CD14-positive monocyte (primary cell): Measurements from ENCODE around the gene SEPHS1. TPM values are rescaled to one million over a fixed set of nuclear protein-coding genes. Genes with fewer than 3 reads are reported as not detected.

Experiments used
- DNase-seq, 3 donors: peaks; one replicate each; pipeline ENCODE4 v3.0.0-alpha.2; 2011 to 2022
- H2AFZ ChIP-seq: 2 replicates; pipeline ENCODE4 v1.6.0; 2012; ENCODE audit warnings: mild to moderate bottlenecking, low read depth, low read length, inconsistent platforms; ENCODE audit not compliant: insufficient read depth, poor library complexity, severe bottlenecking
- H3K27ac ChIP-seq, 2 donors: 1 replicate in 1 of 2; 2 replicates in 1 of 2; pipeline ENCODE4 v1.5.1; 2012 to 2013; ENCODE audit warnings: low read length in 2 of 2, control low read depth in 1 of 2, inconsistent platforms in 1 of 2, low read depth in 1 of 2, mild to moderate bottlenecking in 1 of 2
- H3K27me3 ChIP-seq, 2 donors: one replicate each; pipeline versions ENCODE4 v1.6.0 to v1.6.1; 2011 to 2013; ENCODE audit warnings: low read length in 2 of 2; ENCODE audit not compliant: control insufficient read depth in 2 of 2, insufficient read depth in 2 of 2
- H3K36me3 ChIP-seq, 2 donors: replicated peaks in 1 of 2; 1 replicate in 1 of 2; 2 replicates in 1 of 2; pipeline versions ENCODE4 v1.5.1 to v1.6.1; 2012 to 2013; ENCODE audit warnings: low read length in 2 of 2, control low read depth in 1 of 2, inconsistent platforms in 1 of 2, mild to moderate bottlenecking in 1 of 2; ENCODE audit not compliant: insufficient read depth in 2 of 2, control insufficient read depth in 1 of 2
- H3K4me1 ChIP-seq, 2 donors: 1 replicate in 1 of 2; 2 replicates in 1 of 2; pipeline versions ENCODE4 v1.5.1 to v1.6.1; 2012 to 2013; ENCODE audit warnings: low read length in 2 of 2, control low read depth in 1 of 2, inconsistent platforms in 1 of 2, mild to moderate bottlenecking in 1 of 2, moderate library complexity in 1 of 2; ENCODE audit not compliant: insufficient read depth in 2 of 2, control insufficient read depth in 1 of 2
- H3K4me2 ChIP-seq: replicated peaks from 2 replicates; pipeline ENCODE3; 2012; ENCODE audit warnings: low read length, moderate library complexity, mild to moderate bottlenecking; ENCODE audit not compliant: poor library complexity, severe bottlenecking; ENCODE audit errors: extremely low read depth
- H3K4me3 ChIP-seq, 3 experiments: fragments of 200-600 bp in 1 of 3; sonication (generic) in 1 of 3; replicated peaks in 1 of 3; 1 replicate in 2 of 3; 2 replicates in 1 of 3; pipeline ENCODE4 v1.5.1; 2011 to 2013; ENCODE audit warnings: low read length in 3 of 3, mild to moderate bottlenecking in 3 of 3, control low read depth in 2 of 3, low read depth in 2 of 3, inconsistent platforms in 1 of 3, moderate library complexity in 1 of 3
- H3K79me2 ChIP-seq: 2 replicates; pipeline ENCODE4 v1.6.0; 2012; ENCODE audit warnings: mild to moderate bottlenecking, control low read depth, inconsistent platforms, low read length, moderate library complexity; ENCODE audit not compliant: insufficient read depth
- H3K9ac ChIP-seq: 2 replicates; pipeline ENCODE4 v1.6.0; 2017; ENCODE audit warnings: low read length, mild to moderate bottlenecking; ENCODE audit not compliant: insufficient read depth, poor library complexity, severe bottlenecking
- H3K9me3 ChIP-seq, 2 donors: replicated peaks in 1 of 2; 1 replicate in 1 of 2; 2 replicates in 1 of 2; pipeline versions ENCODE4 v1.5.1 to v1.6.1; 2012 to 2013; ENCODE audit warnings: low read length in 2 of 2, control low read depth in 1 of 2; ENCODE audit not compliant: control insufficient read depth in 1 of 2, insufficient read depth in 1 of 2
- H4K20me1 ChIP-seq: 2 replicates; pipeline ENCODE4 v1.6.0; 2012; ENCODE audit warnings: mild to moderate bottlenecking, low read length, control low read depth, moderate library complexity; ENCODE audit not compliant: insufficient read depth
- H3K27ac Mint-ChIP-seq, 7 donors: one replicate each; pipeline ENCODE4 v1.8.0; 2020; ENCODE audit warnings: mild to moderate bottlenecking in 7 of 7, mixed read lengths in 7 of 7, moderate library complexity in 6 of 7, inconsistent platforms in 2 of 7
- H3K27me3 Mint-ChIP-seq, 3 donors: one replicate each; pipeline ENCODE4 v1.8.0; 2021 to 2022; ENCODE audit warnings: low read depth in 3 of 3, mild to moderate bottlenecking in 3 of 3, mixed read lengths in 3 of 3, moderate library complexity in 3 of 3, inconsistent platforms in 1 of 3
- H3K36me3 Mint-ChIP-seq, 2 donors: one replicate each; pipeline ENCODE4 v1.8.0; 2020; ENCODE audit warnings: mixed read lengths in 2 of 2, inconsistent platforms in 1 of 2, mild to moderate bottlenecking in 1 of 2
- H3K4me1 Mint-ChIP-seq: one replicate; pipeline ENCODE4 v1.8.0; 2020; ENCODE audit warnings: mild to moderate bottlenecking, mixed read lengths
- H3K4me3 Mint-ChIP-seq, 2 donors: one replicate each; pipeline ENCODE4 v1.8.0; 2020; ENCODE audit warnings: mild to moderate bottlenecking in 2 of 2, mixed read lengths in 2 of 2, moderate library complexity in 1 of 2
- H3K9me3 Mint-ChIP-seq, 7 donors: one replicate each; pipeline ENCODE4 v1.8.0; 2020 to 2022; ENCODE audit warnings: mixed read lengths in 7 of 7, mild to moderate bottlenecking in 6 of 7, moderate library complexity in 6 of 7, inconsistent platforms in 2 of 7
- CTCF ChIP-seq: fragments of 200-600 bp; IDR thresholded peaks from one replicate; pipeline ENCODE4 v1.8.0; 2022; ENCODE audit warnings: antibody characterized with exemption, mild to moderate bottlenecking
- WGBS: methylation state at CpG from one replicate; pipeline ENCODE4 v1.1.5; 2013; ENCODE audit warnings: missing lambda C conversion rate; ENCODE audit not compliant: insufficient coverage; 5-methylcytosine and 5-hydroxymethylcytosine counted together
- intact Hi-C, 2 donors: fragments of 100-400 bp; cut with micrococcal nuclease; formaldehyde crosslinking; loops; one replicate each; pipeline versions ENCODE4 v1.15.0 to v1.15.1; 2023
- polyA plus RNA-seq, 3 donors: library from polyadenylated mRNA; depleted of rRNA in 1 of 3; unstranded in 2 of 3; stranded (reverse) in 1 of 3; fragments of 300-500 nt in 2 of 3; fragments of >200 nt in 1 of 3; fragmentation: Illumina TruSeq in 2 of 3; gene quantifications; 1 replicate in 2 of 3; 2 replicates in 1 of 3; pipeline ENCODE4 v1.2.3, GENCODE V29; 2012 to 2021

The SEPHS1 gene
- polyA plus RNA-seq, 3 donors = 11.9 to 16.3 (median 15.1) TPM

GRCh38 chr10:13375791-13376190 is 27.7 kb upstream of the SEPHS1 start:
- peaks cover 7 to 15% (median 11%) of the 10 kb centered on the region in 3 donors for H3K27me3 Mint-ChIP-seq

GRCh38 chr10:13373644-13374043 is 25.6 kb upstream of the SEPHS1 start:
- no peak overlapping the region for H2AFZ ChIP-seq
- no peak for TF ChIP-seq CTCF
- Mint-ChIP-seq H3K4me1 (no peaks in the 10 kb centered on the region), H3K9me3 (peaks cover 0 to 2% (median 0%) of the 10 kb centered on the region in 7 donors), H3K36me3 (no peaks in the 10 kb centered on the region), H3K4me3 (no peak overlapping the region), H3K27ac (no peak overlapping the region), H3K27me3 (peaks cover 8 to 11% (median 10%) of the 10 kb centered on the region in 3 donors)
- H3K4me2 ChIP-seq = no peak overlapping the region
- no peaks in the 10 kb centered on the region for H3K9me3 ChIP-seq
- H3K4me1 ChIP-seq = no peaks in the 10 kb centered on the region
- intact Hi-C loops = loop anchor here (5.0 to 10.0 kb wide), 3 partner anchors 69 to 404 kb away; no protein-coding TSS in a partner anchor
- no peaks in the 10 kb centered on the region for H3K27me3 ChIP-seq
- no peak overlapping the region for H3K27ac ChIP-seq
- no peak for DNase-seq
- no peak overlapping the region for H3K4me3 ChIP-seq
- H3K9ac ChIP-seq = no peak overlapping the region
- H4K20me1 ChIP-seq = no peaks in the 10 kb centered on the region
- H3K36me3 ChIP-seq = no peaks in the 10 kb centered on the region
- no peaks in the 10 kb centered on the region for H3K79me2 ChIP-seq
- no CpG with 5 or more reads among the region's 2 CpGs for WGBS

More at GRCh38 chr10:13375791-13376190, 27.7 kb upstream of the SEPHS1 start:
- no peak for DNase-seq
- WGBS = 80% methylated on average over 1 of the region's 2 CpGs
- Mint-ChIP-seq H3K9me3 (peaks cover 0 to 3% (median 0%) of the 10 kb centered on the region in 7 donors), H3K27ac (no peak overlapping the region), H3K36me3 (no peaks in the 10 kb centered on the region), H3K4me1 (no peaks in the 10 kb centered on the region), H3K4me3 (no peak overlapping the region)
- intact Hi-C loops = loop anchor here in 1 of 2 donors (10.0 kb wide), 1 partner anchor 399 kb away; no protein-coding TSS in a partner anchor
- no peaks in the 10 kb centered on the region for H3K36me3 ChIP-seq
- H3K9me3 ChIP-seq = no peaks in the 10 kb centered on the region
- no peak overlapping the region for H2AFZ ChIP-seq
- H3K27me3 ChIP-seq = no peaks in the 10 kb centered on the region
- no peak for TF ChIP-seq CTCF
- H4K20me1 ChIP-seq = no peaks in the 10 kb centered on the region
- H3K4me3 ChIP-seq = no peak overlapping the region
- no peak overlapping the region for H3K9ac ChIP-seq
- no peaks in the 10 kb centered on the region for H3K4me1 ChIP-seq
- no peak overlapping the region for H3K4me2 ChIP-seq
- H3K79me2 ChIP-seq = no peaks in the 10 kb centered on the region
- H3K27ac ChIP-seq = no peak overlapping the region
